Measurements from ENCODE around the gene IQCC.

The IQCC gene

DNA sequence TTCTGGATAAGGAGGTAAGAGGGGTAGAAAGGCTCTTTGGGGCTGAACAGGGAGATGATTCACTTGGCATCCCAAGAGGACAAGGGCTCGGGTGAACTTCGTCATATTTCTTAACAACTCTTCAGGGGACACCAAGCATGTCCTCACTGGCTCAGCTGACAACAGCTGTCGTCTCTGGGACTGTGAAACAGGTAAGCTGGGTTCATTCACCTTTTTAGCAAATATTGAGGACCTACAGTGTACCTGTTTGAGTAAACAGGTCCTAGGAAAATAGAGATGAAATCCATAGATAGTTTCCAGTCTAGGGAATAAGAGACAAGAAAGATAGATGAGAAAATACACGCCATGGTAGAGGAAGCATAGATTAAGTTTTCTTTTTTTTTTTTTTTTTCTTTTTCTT is 18.8 kb downstream of the IQCC start:
- DNase-seq: no peak

DNA sequence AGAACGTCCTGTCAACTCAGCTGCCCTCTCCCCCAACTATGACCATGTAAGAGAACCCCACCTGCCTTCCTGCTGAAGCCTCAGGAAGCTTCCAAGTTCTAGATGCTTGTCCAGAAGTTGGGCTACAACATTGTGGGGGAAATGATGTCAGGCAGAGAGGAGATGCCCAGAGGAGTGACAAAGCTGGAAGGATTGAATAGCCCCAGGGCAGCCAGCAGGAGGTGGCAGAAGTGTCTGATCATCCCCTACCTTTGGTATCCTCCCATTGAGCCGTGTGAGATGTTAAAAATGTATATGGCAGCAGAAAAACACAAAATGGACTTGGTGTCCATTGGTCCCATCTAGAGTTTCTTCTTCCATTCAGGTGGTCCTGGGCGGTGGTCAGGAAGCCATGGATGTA is 23.3 kb downstream of the IQCC start:
- DNase-seq: no peak

DNA sequence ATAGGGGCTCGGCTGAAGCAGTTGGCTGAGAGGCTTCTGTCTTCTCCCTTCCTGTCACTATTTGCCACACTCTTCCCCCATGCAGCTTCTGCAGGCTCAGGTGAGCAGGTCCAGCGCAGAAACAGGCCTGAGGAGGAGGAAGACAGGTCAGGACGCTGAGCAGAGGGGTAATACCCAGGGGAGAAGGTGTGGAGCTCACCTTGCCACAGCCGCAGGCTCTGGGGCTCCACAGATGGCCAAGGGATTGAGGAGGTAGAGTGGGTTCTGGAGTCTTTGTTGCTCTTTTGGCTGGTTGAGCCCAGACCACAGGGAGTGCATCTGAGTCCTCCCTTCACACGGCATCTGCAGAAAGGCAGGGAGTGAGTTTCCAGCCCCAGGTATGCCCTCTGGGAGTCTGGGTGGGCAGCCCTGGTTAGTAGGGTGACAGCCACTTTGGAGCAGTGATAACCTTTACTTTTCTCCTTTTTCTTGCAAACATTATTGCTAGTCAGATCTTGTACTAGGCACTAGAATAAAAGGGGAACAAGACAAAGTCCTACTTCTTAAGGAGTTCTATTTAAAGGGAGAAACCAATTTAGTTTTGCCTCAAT is 26.5 kb downstream of the IQCC start:
- DNase-seq: no peak

DNA sequence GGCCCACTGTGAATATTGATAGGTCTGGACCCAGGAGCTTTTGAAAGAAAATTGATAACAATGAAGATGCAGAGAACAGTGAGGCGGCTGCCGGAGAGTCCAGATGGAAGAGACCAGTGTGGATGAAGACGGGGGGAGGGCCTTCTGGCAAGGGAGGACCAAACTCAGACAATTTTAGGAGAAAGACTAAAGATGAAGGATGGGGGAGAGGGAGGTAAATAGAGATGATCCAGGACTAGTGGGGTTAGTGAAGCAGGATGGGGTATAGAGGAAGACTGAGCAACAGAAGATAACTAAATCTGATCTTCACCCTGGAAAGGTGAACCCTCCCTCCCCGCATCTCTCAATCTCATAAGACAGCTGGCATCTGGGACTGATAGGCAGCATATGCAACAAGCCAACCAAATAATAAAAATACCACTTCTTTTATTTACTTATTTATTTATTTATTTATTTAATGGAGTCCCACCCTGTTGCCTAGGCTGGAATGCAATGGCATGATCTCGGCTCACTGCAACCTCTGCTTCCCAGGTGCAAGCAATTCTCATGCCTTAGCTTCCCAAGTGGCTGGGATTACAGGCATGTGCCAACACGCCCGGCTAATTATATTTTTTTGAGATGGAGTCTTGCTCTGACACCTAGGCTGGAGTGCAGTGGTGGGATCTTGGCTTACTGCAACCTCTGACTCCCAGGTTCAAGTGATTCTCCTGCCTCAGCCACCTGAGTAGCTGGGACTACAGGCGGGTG is 27.3 kb downstream of the IQCC start:
- no peak for DNase-seq

DNA sequence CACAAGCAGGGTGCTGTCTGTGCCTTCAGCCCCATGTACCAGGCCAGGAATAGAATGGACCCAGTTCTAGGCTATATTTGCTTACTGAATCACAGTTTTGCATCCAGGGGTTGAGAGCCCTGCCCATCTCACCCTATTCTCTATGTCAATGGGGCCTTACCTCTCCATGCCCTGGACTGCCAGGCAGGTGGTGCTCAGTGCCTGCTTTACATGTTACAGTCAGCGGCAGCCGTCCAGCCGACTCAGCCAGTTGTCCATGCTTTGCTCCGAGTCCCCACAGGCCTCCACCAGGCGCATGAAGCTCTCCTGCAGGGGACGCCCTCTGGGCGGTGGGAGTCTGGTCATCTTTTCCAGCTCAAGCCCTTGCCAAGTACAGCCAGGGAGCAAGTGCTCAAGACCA is 29.3 kb downstream of the IQCC start:
- DNase-seq: no peak

DNA sequence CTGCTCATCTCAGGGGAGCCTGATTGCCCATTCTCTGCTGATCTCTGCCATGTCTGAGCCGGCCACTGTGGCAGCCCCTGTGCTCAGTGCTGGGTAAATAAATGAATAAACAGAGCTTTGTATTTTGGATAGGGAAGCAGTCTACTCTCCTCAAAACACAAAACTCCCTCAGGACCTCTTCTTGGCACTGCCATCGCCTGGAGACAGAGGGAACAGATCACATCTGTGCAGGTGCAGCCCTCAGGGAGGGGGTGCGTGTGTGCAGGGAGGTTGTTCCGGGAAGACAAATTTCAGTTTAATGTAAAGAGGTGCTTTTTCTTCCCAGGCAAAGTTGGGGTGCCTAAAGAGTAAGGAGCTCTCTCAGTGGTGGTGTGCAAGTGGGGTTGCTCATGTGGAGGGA is 33.9 kb downstream of the IQCC start:
- no peak for DNase-seq

DNA sequence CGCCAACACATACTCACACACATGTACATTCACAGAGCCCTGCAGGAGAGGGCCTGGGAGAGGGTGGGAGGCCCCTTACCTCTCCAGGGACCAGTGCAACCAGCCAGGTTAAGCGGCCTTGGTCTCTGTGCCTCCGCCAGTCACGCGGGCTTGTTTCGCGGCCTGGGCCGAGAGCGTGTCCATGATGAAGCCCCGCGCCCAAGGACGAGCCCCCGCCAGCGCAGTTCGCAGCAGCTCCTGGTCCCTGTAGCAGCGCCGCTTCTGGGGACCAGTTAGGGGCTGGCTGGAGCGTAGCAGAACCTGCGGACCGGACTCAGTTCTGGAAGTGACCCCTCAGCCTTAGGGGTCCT is 34.3 kb downstream of the IQCC start:
- no peak for DNase-seq

DNA sequence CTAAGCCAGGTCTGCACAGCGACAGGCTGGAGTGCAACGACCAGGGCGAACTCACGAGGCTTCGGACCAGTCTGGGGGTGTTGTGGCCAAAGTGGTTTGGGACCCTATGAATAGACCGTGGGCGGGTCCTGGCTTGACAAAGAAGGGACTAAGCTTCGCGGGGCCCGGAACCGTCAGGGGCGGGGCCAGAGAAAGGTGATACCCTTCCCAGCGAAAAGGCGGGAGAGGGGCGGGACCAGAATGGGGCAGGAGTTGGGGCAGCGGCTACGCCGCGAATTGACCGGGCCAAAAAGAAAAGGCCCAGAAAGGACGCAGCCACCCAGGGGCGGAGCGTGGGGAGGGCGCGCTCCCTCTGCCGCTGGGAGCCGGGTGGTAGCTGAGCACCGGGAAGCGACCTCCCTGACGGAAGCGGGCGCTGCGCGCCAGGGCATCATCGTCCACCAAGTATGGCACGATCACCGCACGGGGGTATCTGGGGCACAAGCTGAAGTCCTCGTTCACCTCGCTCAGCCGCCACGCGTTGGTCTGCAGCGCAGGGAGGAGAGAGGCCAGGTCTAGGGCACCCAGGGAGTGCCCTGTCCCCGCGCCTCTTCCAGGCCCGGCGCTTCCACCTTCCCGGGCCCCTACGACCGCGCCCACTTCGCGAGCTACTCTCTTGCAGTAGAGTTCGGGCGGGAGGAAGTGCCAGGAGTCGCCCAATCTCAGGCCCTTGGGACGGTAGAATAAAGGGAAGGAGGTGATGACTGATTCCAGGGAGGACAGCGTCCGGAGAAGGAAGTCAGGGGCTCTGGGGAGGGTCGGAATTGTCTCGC is 34.9 kb downstream of the IQCC start:
- no peak for DNase-seq

DNA sequence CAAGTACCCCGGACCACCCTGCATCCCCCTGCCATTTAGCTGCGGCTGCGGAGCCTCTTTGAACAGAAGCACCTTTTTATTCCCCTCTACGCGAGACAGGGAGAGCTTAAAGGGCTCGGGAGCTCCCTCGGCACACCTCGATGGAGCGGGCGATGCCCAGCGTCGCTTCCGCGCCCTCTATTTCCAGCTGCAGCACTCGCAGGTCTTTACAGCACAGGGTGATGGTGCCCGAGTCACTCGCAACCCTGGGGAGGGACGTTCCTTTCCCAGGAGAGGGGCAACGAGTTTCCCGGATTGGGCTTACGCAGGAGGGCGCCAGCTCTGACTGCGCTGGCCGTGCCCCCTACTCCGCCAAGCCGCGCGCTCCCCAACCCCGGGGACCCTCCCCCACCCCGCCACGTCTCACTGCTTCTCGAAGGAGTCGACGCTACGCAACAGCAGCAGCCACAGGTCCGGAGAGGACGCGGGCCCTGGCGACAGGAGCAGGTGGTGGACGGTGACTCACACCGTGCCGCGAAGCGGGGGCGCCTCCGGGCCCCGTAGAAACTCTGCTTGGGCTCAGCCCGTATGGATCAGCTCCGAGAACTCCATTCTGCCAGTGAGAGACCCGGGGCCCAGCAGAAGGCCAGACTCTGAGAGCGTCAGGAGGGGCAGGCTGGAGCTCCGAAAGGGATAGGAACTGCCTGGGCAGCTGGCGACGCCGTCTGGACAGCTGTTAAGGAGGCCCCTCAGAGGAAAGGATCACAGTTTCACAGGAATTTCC is 35.7 kb downstream of the IQCC start:
- peak; percentile 59 for DNase-seq

DNA sequence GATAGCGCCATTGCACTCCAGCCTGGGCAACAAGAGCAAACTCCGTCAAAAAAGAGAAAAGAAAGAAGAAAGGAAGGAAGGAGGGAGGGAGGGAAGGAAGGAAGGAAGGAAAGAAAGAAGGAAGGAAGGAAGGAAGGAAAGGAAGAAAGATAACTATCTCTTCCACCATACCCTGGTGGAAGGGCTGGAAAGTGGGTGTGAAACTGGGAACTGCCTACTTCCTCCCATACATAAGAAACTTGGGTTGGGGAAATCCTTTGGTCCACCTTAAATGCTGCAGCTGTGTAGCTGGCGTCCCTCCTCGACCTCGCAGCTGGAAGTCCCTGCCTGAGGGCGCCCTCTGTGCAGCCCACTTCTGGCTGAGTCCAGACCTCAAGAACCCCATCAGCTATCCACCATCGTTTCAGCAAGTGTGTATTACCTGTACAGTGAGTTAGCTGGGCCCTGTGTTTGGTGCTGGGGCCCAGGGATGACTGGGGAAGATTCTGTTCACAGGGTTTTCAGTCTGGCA is 36.9 kb downstream of the IQCC start:
- DNase-seq: no peak

DNA sequence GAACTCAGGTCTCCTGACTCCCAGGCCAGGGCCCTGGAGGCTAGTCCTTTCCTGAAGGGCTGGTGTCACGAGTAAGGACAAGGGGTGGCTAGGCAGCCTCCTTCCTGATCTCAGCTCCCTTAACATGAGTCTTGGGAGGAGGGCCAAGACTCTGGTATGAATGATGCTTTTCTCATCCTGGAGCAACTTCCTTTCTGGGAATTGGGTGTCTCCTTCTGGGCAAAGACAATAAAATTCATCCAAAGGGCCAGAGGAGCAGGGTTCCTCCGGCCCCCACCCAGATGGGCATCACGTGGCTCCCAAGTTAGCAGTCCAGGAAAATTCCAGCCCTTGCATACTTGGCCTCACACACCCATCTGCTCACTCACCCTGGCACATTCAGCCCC is 41.4 kb downstream of the IQCC start, which contains the start of gene FAM167B:
TSS of gene FAM167B (plus strand) at position 335 of the 386 bp plus-strand sequence. CDS start 200 bp downstream, outside the sequence.
- no peak for DNase-seq

DNA sequence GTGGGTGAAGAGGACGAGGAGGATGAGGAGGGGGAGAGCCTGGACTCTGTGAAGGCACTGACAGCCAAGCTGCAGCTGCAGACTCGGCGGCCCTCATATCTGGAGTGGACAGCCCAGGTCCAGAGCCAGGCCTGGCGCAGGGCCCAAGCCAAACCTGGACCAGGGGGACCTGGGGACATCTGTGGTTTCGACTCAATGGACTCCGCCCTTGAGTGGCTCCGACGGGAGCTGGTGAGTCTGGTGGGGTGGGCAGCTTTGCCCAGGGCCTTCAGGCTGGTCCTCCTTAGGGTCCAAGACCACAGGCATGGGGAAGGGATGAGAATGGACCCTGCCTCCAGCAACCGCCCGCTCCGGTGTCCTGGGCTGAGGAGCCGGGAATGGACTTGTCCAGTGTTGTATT is 42.0 kb downstream of the IQCC start:
- DNase-seq: no peak

DNA sequence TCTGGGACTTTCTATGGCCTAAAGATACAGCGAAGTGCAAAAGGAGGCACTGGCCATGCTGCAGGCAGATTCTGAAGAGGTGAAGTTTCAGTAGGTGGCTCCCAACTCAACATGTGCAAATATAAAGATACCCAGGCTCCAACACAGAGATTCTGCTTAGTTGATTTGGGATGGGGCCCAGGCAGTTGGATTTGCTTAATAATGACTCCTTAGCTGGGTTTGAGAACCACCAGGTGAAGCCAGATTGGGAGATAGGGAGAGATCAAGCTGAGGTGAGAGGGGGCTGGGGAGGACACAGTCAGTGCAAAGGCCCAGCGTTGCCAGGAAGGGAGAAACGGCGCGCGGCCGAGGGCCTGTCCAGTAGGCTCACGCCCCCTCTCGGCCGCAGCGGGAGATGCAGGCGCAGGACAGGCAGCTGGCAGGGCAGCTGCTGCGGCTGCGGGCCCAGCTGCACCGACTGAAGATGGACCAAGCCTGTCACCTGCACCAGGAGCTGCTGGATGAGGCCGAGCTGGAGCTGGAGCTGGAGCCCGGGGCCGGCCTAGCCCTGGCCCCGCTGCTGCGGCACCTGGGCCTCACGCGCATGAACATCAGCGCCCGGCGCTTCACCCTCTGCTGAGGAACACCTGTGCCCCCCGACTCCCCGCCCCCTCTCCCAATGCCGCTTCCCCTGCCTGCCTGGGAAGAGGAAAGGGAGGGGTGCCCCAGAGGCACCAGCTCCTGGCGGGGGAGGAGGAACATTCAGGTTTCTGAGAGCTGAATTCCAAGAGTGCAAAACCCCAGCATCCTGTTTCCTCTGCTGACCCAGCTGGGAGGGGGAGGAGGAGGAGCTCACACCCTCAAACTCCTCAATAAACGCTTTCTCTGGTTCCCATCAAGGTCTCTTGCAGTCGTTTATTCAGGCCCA is 42.8 kb downstream of the IQCC start:
- peak; percentile 73 for DNase-seq

DNA sequence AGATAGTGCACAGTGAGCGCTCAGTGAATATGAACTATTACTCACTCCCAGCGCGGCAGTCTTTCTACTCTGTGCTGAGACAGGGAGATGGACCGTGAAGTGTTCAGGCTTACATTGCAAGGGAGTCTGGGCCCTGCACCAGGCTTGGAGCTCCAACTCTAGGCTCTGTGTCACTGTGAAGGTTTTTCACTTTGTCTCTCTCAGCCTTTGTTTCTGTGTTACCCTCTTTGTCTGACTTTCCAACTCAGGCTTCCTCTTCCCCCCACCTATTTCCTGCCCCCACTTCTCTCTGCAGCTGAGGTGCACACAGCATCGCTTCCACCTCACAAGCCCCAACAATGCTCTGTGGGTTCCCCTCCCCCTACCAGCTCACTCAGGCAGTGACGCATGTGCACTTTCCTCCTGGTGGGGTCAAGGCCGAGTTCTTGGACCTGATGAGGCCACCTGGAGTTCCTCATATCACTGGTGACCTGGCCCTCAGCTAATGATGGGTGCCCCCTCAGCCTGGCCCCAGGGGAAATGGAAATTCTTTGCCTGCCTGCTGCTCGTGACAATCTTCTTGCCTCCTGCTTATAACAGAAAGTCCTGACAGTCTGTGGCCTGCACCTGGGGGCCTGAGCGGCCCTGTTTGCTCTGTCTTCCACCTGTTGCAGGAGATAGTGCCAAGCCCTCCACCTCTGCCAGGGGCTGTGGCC is 44.5 kb downstream of the IQCC start:
- no peak for DNase-seq

DNA sequence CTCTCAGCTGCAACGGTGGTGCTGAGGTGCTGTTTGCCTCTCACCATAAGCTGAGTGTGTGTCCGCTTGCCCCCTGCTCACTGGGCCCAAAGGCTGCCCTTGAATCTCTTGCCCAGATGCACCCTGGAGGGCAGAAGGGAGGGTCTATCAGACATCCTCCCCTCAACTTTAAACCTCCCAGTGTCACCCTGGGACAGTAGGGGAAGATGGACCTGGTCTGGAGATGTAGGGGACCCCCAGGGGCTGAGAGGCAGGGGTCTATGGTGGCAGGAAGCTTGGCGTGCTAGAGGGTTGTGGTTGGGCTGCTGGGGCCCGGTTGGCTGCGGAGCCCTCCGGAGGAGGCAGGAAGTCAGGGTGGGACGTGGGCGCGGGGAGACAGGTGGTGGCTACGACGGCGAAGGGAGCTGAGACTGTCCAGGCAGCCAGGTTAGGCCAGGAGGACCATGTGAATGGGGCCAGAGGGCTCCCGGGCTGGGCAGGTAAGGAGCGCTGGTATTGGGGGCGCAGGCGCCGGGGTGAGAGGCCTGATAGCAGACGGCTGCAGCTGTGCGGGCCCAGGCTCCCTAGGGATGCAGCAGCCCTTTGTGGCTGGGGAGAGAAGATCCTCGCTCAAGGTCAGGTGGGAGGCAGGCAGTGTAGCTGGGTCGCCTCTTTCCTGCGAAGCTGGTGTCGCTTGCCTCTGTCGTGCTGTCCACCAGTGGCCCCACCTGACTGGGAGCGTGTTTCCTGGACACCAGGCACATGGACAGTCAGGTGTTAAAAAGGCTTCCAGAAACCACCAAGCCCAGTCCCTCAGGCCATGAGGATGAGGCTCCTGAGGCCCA is 45.6 kb downstream of the IQCC start, which contains the start of gene LCK:
TSS of gene LCK (plus strand) at position 373 of the 824 bp plus-strand sequence. CDS start 23,065 bp downstream, outside the sequence.
- no peak for DNase-seq

DNA sequence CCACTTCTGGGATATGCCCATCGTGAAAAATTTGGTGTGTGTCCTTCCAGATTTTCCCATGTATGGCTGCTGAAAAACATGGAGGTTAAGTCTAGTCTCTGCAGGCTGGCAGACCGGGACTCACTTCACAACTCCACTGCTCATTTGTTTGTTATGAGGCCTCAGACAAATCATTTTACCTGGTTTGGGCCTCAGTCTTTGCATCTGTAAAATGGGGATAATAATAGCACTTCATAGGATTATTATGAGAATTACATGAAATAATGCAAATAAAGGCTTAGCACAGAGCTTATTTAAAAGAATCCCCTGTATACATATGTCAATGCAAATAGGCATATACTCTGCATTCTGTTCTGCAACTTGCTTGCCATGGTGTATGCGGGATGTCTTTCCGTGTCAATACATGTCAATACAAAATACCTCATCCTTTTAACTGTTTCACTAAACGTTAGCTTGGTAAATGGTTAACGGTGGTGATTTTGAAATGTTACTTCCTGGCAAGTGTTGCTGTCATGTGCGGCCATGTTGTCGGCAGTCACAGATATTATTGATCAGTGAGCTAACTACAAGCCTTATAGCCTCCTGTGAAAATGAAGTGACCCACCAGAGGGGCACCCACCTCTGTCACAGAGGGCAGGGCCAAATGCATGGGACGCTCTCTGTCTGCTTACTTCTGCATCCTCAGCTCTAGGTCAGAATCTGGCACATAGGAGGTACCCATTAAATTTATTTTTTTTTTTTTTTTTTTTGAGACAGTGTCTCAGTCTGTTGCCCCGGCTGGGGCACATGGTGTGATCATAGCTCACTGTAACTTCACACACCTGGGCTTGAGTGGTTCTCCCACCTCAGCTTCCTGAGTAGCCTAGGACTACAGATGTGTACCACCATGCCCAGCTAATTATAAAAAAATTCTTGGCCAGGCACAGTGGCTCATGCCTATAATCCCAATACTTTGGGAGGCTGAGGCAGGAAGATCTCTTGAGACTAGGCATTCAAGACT is 49.9 kb downstream of the IQCC start:
- no peak for DNase-seq

DNA sequence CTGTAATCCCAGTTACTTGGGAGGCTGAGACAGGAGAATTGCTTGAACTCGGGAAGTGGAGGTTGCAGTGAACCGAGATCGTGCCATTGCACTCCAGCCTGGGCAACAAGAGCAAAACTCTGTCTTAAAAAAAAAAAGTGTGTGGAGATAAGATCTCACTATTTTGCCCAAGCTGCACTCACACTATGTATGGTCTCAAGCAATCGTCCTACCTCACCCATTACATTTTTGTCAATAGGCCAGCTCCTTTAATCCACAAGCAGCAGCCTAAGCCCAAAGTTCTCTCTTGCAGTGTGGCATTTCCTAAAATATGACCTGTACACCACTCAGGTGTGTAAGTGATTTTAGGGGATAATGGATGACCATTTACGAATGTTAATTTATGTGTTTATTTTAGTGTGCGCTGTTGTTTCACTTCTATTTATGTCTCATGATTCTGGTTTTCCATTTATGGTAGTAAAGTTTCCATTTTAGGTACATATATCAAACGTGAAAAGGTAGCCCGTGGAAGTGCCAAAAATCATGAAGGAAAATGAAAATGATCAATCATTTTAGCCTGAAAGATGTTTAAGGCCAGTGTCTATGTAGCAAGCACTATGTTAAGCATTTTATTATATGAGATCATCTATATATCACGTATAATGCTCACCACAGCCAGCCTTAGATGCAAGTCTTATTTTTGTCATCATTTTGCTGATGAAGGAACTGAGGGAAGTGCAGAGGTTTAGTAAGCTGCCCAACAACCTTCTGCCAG is 51.2 kb downstream of the IQCC start:
- DNase-seq: no peak

DNA sequence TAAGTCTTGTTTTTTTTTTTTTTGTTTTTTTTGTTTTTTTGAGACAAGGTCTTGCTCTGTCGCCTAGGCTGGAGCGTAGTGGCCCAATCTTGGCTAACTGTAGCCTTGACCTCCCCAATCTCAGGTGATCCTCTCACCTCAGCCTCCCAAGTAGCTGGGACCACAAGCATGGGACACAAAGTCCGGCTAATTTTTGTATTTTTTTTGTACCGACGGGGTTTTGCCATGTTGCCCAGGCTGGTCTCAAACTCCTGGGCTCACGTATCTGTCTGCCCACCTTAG is 51.7 kb downstream of the IQCC start:
- DNase-seq: no peak
